ENCODE results near the gene SMYD3.

GRCh38 chr1:245961137-245961540, 545.9 kb downstream of the SMYD3 start:
- TF ChIP-seq, protein P1, sequence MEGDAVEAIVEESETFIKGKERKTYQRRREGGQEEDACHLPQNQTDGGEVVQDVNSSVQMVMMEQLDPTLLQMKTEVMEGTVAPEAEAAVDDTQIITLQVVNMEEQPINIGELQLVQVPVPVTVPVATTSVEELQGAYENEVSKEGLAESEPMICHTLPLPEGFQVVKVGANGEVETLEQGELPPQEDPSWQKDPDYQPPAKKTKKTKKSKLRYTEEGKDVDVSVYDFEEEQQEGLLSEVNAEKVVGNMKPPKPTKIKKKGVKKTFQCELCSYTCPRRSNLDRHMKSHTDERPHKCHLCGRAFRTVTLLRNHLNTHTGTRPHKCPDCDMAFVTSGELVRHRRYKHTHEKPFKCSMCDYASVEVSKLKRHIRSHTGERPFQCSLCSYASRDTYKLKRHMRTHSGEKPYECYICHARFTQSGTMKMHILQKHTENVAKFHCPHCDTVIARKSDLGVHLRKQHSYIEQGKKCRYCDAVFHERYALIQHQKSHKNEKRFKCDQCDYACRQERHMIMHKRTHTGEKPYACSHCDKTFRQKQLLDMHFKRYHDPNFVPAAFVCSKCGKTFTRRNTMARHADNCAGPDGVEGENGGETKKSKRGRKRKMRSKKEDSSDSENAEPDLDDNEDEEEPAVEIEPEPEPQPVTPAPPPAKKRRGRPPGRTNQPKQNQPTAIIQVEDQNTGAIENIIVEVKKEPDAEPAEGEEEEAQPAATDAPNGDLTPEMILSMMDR (IDR thresholded peaks at IDR 0.05) = no peak
- TF ChIP-seq POLR2A (IDR thresholded peaks at IDR 0.05) = no peak
